OCI-LY3 (cell line): ENCODE measurements around the gene ARHGAP27.

Experiments
- H2AFZ ChIP-seq: fragments of 200-600, 300-600 bp; shearing (Covaris generic); 2 replicates; pipeline ENCODE4 v1.6.0; 2014; ENCODE audit warnings: antibody characterized with exemption, low read depth, low read length
- H3K27ac ChIP-seq: fragments of 200-600, 300-600 bp; sonication (generic); 2 replicates; pipeline ENCODE4 v1.5.1; 2014; ENCODE audit warnings: mild to moderate bottlenecking, low read length, moderate library complexity, mixed read lengths
- H3K27me3 ChIP-seq: fragments of 200-600, 300-600 bp; sonication (generic); 2 replicates; pipeline ENCODE4 v1.6.1; 2014; ENCODE audit warnings: low read depth, low read length, mixed read lengths
- H3K36me3 ChIP-seq: fragments of 200-600, 300-600 bp; sonication (generic); replicated peaks from 2 replicates; pipeline ENCODE3; 2014; ENCODE audit warnings: low read depth, low read length, mixed read lengths
- H3K4me1 ChIP-seq: fragments of 300-600, 200-600 bp; sonication (generic); 2 replicates; pipeline ENCODE4 v1.6.1; 2014; ENCODE audit warnings: low read length, mixed read lengths
- H3K4me2 ChIP-seq: fragments of 200-600, 300-600 bp; sonication (generic); 2 replicates; pipeline ENCODE4 v1.6.1; 2014; ENCODE audit warnings: low read length, mixed read lengths
- H3K4me3 ChIP-seq: fragments of 300-600, 200-600 bp; sonication (generic); 2 replicates; pipeline ENCODE4 v1.5.1; 2014; ENCODE audit warnings: antibody characterized with exemption, mild to moderate bottlenecking, low read length, moderate library complexity
- H3K79me2 ChIP-seq: fragments of 300-600, 200-600 bp; shearing (Covaris generic); 2 replicates; pipeline ENCODE4 v1.6.1; 2014; ENCODE audit warnings: mild to moderate bottlenecking, low read length, mixed read lengths
- H3K9ac ChIP-seq: fragments of 300-600, 200-600 bp; shearing (Covaris generic); 2 replicates; pipeline ENCODE4 v1.6.0; 2014; ENCODE audit warnings: mild to moderate bottlenecking, low read length, moderate library complexity
- H3K9me3 ChIP-seq: fragments of 200-600, 300-600 bp; shearing (Covaris generic); 2 replicates; pipeline ENCODE4 v1.6.1; 2014; ENCODE audit warnings: low read length, mixed read lengths; ENCODE audit not compliant: insufficient read depth
- H4K20me1 ChIP-seq: fragments of 200-600, 300-600 bp; sonication (generic); 2 replicates; pipeline ENCODE4 v1.6.1; 2016; ENCODE audit warnings: low read length, mixed read lengths; ENCODE audit not compliant: insufficient read depth
- EZH2phosphoT487 ChIP-seq: fragments of 200-600 bp; shearing (Covaris generic); IDR thresholded peaks from 2 replicates; pipeline ENCODE4 v1.6.1; 2018; ENCODE audit warnings: antibody characterized with exemption, mixed run types, low read depth
- TF ChIP-seq, protein P1 (sequence below): fragments of 200-600, 300-600 bp; sonication (generic); IDR thresholded peaks from 2 replicates; pipeline ENCODE4 v1.5.1; 2014; ENCODE audit warnings: antibody characterized with exemption, low read length, low read depth

The ARHGAP27 gene

DNA sequence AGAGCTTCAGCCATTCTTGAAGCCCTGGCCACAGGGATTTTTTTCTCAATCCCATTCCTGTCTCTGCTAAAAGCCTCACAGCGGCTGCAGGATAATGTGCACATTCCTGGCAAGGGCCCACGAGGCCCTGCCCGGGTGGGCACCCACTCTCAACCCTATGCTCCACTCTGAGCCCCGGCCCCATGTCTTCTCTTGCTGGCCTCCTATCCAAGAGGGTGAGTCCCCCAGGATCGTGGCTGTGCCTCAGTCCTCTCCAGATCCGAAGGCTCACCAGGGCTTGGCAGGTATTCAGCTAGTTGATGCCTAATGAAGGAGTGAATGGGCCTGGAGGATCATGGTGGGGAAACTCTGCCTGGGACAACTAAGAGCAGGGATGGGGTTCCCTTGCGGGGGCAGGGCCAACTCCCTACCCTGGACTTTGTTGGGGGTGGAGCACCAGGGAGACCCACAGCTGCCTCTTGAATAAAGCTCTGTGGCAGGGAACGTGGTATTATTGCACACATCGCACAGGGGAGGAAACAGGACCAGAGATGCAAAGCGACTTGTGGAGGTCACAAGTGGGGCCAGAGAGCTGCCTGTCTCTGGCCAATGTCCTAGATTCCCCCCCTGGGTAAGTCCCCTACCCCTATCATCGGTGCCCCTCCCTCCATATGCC is 5.4 kb downstream of the ARHGAP27 start:
- H3K79me2 ChIP-seq: no peaks in the 10 kb centered on the region
- H3K9ac ChIP-seq: 0 out of 2 replicates have a peak overlapping the region, but pooled peaks have one; percentile 60
- TF ChIP-seq, protein P1, sequence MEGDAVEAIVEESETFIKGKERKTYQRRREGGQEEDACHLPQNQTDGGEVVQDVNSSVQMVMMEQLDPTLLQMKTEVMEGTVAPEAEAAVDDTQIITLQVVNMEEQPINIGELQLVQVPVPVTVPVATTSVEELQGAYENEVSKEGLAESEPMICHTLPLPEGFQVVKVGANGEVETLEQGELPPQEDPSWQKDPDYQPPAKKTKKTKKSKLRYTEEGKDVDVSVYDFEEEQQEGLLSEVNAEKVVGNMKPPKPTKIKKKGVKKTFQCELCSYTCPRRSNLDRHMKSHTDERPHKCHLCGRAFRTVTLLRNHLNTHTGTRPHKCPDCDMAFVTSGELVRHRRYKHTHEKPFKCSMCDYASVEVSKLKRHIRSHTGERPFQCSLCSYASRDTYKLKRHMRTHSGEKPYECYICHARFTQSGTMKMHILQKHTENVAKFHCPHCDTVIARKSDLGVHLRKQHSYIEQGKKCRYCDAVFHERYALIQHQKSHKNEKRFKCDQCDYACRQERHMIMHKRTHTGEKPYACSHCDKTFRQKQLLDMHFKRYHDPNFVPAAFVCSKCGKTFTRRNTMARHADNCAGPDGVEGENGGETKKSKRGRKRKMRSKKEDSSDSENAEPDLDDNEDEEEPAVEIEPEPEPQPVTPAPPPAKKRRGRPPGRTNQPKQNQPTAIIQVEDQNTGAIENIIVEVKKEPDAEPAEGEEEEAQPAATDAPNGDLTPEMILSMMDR: no peak
- TF ChIP-seq EZH2phosphoT487: no peak
- no peak overlapping the region for H3K27ac ChIP-seq
- no peaks in the 10 kb centered on the region for H3K36me3 ChIP-seq
- H3K9me3 ChIP-seq: no peaks in the 10 kb centered on the region
- no peaks in the 10 kb centered on the region for H4K20me1 ChIP-seq
- H2AFZ ChIP-seq: no peak overlapping the region
- peaks cover 41% of the 10 kb centered on the region for H3K4me1 ChIP-seq
- H3K4me2 ChIP-seq: peak overlapping the region; percentile 96
- peaks cover 4% of the 10 kb centered on the region; the same call in 1 of the 2 replicates for H3K27me3 ChIP-seq
- no peak overlapping the region; the same call in 1 of the 2 replicates for H3K4me3 ChIP-seq

DNA sequence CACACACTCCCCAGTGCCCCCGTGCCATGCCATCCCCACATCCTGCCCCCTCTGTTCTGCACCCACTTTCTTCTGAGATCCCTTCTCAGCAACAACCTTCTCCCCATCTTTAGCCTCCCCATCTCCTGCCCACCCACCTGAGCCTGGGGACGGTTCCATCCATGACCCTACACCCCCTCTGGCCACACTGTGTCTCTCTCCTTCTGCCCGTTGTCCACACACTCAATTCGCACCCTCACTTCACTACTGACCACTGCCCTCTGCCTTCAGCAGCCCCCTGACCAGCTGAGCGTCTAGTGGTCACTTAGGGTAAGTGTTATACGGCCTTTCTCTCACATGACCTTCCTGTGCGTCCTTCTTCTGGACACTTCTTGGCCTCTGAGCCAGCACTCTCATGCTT is 6.1 kb downstream of the ARHGAP27 start:
- Histone ChIP-seq H3K9me3 (no peaks in the 10 kb centered on the region), H3K4me3 (no peak overlapping the region), H3K4me1 (peaks cover 41% of the 10 kb centered on the region), H3K79me2 (no peaks in the 10 kb centered on the region), H3K27ac (no peak overlapping the region), H3K27me3 (peaks cover 4% of the 10 kb centered on the region; the same call in 1 of the 2 replicates), H3K4me2 (no peak overlapping the region), H3K36me3 (no peaks in the 10 kb centered on the region), H4K20me1 (no peaks in the 10 kb centered on the region), H3K9ac (no peak overlapping the region), H2AFZ (no peak overlapping the region)
- TF ChIP-seq, protein P1: no peak
- TF ChIP-seq EZH2phosphoT487: no peak

DNA sequence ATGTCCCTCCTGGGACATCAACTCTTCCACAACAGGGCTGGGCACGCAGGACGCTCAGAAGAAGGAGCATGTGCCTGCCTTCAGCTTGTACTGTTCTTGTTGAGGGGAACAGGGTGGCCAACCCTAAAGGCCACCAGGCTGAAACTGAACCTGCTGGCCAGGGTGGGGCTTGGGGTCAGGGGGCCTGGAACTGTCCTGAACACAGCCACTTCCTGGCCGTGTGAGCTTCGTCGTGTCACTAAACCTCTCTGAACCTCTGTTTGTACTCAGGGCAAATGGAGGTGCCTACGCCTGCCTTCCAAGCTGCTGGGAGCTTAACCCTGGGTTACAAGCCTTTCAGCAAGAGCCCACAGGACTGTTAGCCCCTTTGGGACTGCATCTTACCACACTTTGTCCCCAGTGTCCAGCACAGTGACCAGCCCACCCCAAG is 6.7 kb downstream of the ARHGAP27 start:
- Histone ChIP-seq H3K27me3 (peaks cover 4% of the 10 kb centered on the region; the same call in 1 of the 2 replicates), H3K27ac (no peak overlapping the region), H3K4me3 (peak overlapping the region; percentile 75), H2AFZ (no peak overlapping the region), H3K9ac (no peak overlapping the region), H3K79me2 (no peaks in the 10 kb centered on the region), H3K4me2 (peak overlapping the region; percentile 94), H3K4me1 (peaks cover 41% of the 10 kb centered on the region), H3K9me3 (no peaks in the 10 kb centered on the region), H4K20me1 (no peaks in the 10 kb centered on the region), H3K36me3 (no peaks in the 10 kb centered on the region)
- TF ChIP-seq, protein P1: no peak; the same call in 1 of the 2 replicates
- no peak for TF ChIP-seq EZH2phosphoT487

DNA sequence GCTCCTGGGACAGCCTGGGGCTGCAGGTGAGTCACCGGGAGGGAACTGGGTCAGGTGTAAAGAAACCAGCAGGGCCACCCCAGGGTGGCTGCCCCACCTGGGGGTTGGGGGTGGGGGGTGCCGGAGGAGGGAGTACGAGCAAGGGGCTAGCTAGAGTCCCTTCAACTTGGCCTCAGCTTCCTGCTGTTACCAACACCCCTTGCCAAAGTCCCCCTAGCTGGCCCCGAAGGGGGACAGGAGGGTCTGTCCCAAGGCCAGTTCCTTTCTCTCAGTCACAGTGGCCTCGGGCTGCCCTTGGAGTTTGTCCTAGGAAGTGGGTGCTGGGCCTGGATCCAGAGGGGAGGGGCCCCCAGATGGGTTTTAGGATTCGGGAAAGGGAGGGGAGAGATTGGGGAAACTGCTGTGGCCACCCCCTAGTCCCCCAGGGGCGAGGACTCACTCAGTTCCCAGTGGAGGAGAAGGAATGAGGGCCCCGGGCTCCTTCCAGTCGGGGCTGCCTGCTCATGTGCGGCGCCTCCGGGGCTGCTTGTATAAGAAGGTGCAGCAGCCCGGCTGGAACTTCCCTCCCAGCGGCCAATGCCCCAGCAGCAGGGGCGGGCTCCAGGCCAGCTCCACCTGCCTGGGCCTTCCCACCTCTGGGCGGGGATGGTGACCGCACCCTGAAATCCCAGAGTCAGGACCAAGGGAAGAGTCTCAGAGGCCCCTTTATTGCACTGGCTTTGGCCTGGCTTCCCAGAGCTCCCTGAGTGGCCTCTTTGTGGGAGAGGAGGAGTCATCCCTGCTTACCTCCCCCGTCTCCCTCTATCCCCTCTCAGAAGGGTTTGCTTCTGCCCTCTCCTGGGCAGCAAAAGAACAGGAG is 7.3 kb downstream of the ARHGAP27 start:
- Histone ChIP-seq H3K9ac (peak overlapping the region; percentile 67), H2AFZ (no peak overlapping the region; the same call in 1 of the 2 replicates)

More for the DNA sequence above, 7.3 kb downstream of the ARHGAP27 start:
- Histone ChIP-seq H3K79me2 (no peaks in the 10 kb centered on the region), H4K20me1 (no peaks in the 10 kb centered on the region), H3K27ac (no peak overlapping the region), H3K4me1 (peaks cover 38% of the 10 kb centered on the region), H3K4me3 (peak overlapping the region; percentile 75), H3K27me3 (peaks cover 4% of the 10 kb centered on the region; the same call in 1 of the 2 replicates), H3K4me2 (peak overlapping the region; percentile 94), H3K36me3 (no peaks in the 10 kb centered on the region), H3K9me3 (no peaks in the 10 kb centered on the region)
- TF ChIP-seq, protein P1: peak; percentile 30; the same call in 1 of the 2 replicates
- TF ChIP-seq EZH2phosphoT487: no peak
